ENCODE measurements around the gene TRPM4.

TRPM4 gene

DNA sequence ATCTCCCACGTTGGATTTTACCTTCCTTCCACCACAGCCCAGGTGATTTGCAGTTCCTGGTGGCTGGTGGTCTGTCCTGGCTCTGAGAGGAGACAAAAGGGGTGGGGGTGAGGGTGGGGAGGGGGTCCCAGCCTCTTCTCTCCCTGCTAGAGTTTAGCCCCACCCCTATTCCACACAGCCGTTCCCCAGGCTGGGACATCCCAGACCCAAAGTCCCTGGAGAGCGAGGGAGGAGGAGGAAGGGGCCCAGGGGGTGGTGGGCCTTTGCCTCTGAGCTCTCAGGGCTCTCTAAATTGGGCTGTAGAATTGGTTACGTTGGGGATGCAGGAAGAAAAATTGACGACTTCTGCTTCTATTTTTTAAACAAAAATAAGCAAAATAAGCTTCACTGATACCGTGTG is 85.5 kb downstream of the TRPM4 start:
- no peak for DNase-seq

DNA sequence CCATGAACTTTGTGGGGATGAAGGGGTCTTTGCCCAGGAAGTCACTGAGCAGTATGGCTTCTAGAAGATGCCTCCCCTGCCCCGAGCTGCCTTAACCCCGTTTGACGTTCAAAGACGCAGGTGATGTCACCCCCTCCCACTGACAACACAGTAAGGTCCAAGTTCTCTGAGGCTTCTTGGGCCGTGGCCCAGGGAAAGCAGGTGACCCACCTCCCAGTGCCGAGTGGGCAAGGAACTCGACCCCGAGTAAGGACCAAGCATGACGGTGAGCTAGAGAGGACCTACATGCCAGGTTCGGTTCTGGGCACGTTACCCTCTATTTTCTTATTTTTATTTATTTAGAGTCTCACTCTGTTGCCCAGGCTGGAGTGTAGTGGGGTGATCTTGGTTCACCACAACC is 86.1 kb downstream of the TRPM4 start:
- DNase-seq = no peak

DNA sequence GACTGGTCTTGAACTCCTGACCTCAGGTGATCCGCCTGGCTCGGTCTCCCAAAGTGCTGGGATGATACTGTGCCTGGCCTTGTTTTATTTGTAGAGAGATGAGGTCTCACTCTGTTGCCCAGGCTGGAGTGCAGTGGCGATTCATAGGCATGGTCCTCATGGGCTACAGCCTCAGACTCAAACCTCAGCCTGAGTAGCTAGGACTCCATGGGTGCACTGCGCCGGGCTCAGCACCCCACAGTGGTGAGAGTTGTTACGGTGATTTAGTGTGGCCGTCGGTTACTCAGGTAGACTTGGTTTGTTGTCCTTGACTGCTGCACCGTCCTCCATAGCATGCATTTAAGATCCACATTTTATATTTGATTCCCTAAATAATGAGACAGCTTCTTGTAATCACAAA is 86.7 kb downstream of the TRPM4 start:
- DNase-seq = no peak

DNA sequence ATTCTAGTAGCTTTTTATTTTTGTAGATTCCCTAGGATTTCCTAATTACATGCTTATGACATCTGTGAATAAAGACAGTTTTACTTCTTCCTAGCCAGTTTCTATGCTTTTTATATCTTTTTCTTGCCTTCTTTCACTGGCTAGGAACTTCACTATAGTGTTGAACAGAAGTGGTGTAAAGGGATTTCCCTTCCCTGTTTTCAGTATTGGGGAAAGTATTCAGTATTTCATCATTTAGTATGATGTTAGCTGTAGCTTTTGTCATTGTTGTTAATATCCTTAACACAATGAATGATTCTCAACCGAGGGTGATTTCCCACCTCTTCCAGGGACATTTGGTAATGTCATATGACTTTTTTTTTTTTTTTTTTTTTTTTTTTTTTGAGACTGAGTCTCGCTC is 90.1 kb downstream of the TRPM4 start:
- no peak for DNase-seq

DNA sequence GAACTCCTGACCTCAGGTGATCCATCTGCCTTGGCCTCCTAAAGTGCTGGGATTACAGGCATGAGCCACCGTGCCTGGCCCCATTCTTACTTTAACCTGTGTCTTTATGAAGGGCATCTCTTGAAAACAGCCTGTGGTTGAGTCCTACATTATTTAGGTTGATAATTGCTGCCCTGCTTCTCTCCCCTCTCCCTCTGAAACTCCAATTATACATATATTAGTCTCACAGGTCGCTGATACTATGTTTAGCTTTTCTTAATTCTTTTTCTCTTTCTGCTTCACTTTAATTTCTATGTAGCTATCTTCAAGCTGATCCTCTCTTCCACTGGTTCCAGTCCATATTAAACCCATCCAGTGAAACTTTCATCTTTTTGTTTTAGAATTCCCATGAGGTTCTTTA is 92.3 kb downstream of the TRPM4 start:
- DNase-seq = no peak

DNA sequence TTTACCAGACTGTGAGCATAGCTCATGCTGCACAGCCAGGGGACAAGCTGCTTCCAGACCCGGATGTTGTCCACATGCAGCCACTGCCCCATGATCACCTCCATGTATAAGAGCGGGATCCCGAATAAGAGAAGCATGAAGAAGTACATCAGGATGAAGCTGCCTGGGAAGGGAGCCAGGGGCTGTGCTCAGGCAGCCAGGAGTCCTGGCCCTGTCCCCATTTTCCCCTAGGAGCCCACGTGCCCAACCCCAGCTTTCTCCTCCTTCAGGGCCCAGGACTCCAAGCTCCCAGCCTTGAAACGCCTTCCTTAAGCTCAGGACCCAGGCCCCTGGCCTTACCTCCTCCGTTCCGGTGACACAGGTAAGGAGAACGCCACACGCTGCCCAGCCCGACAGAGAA is 98.1 kb downstream of the TRPM4 start:
- DNase-seq = no peak

DNA sequence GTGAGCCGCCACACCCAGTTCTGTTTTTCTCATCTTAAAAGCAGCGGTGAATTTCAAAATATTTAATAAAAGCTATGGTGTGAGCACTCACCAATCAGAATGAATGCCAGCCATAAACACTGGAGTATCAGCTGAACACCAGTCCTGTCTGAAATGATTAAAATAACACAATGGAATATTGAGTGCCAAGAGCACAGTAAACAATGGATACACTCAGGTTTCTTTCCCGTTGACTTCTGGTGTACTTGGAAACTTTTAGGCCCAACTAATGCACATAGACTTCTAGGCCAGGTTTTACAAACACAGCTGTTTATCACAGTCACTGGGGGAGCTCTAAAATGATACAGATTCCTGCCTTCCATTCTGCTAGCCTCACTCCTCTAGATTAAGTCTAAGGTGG is 99.1 kb downstream of the TRPM4 start:
- DNase-seq = no peak
